ENCODE results near the gene LIN9. TPM values are rescaled to one million over a fixed set of nuclear protein-coding genes. Genes with fewer than 3 reads are reported as not detected.

The LIN9 gene
- total RNA-seq, 1 donor from 2014 or later: 4.6 TPM

DNA sequence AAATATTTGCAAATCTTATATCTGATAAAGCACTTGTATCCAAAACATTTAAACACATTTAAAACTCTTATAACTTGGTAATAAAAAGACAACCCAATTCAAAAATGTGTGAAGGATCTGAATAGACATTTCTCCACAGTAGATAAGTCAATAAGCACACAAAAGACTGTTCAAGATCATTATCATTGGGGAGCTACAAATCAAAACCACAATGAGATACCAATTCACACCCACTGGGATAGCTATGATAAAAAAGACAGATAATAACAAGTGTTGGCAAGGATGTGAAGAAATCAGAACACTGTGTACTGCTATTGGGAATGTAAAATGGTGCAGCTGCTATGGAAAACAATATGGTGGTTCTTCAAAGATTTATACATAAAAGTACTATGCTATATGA is 5.1 kb upstream of the LIN9 start:
- no peak for DNase-seq (ENCODE audit: low read depth)
- no peaks in the 10 kb centered on the region for H3K27me3 ChIP-seq (ENCODE audit: control insufficient read depth, insufficient read depth, low read length)
- no peak overlapping the region for H3K4me3 ChIP-seq (ENCODE audit: low read depth, low read length)
- no peaks in the 10 kb centered on the region for H3K36me3 ChIP-seq (ENCODE audit: control insufficient read depth, insufficient read depth, low read length)
- TF ChIP-seq, protein P1, sequence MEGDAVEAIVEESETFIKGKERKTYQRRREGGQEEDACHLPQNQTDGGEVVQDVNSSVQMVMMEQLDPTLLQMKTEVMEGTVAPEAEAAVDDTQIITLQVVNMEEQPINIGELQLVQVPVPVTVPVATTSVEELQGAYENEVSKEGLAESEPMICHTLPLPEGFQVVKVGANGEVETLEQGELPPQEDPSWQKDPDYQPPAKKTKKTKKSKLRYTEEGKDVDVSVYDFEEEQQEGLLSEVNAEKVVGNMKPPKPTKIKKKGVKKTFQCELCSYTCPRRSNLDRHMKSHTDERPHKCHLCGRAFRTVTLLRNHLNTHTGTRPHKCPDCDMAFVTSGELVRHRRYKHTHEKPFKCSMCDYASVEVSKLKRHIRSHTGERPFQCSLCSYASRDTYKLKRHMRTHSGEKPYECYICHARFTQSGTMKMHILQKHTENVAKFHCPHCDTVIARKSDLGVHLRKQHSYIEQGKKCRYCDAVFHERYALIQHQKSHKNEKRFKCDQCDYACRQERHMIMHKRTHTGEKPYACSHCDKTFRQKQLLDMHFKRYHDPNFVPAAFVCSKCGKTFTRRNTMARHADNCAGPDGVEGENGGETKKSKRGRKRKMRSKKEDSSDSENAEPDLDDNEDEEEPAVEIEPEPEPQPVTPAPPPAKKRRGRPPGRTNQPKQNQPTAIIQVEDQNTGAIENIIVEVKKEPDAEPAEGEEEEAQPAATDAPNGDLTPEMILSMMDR (IDR thresholded peaks at IDR 0.05; ENCODE audit: insufficient read depth, low read length, poor library complexity, severe bottlenecking): no peak

DNA sequence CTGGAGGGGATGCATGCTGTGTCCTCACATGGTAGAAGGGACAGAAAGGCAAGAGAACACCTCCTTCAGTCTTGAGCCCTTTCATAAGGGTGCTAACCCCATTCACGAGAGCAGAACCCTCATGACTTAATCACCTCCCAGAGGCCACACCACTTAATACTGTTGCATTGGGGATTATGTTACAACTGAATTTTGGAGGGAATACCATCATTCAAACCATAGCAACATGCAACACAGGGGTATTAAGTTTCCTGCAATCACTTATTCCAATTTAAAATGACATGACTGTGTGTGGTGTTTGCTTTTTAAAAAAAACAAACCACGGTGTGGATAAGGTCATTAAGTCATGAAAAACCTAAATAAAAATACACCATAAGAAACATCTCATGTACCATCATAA is 3.1 kb upstream of the LIN9 start:
- no peaks in the 10 kb centered on the region for H3K36me3 ChIP-seq (ENCODE audit: control insufficient read depth, insufficient read depth, low read length)
- TF ChIP-seq, protein P1 (IDR thresholded peaks at IDR 0.05; ENCODE audit: insufficient read depth, low read length, poor library complexity, severe bottlenecking): no peak
- DNase-seq (ENCODE audit: low read depth): no peak
- H3K4me3 ChIP-seq (ENCODE audit: low read depth, low read length): no peak overlapping the region
- H3K27me3 ChIP-seq (ENCODE audit: control insufficient read depth, insufficient read depth, low read length): no peaks in the 10 kb centered on the region

DNA sequence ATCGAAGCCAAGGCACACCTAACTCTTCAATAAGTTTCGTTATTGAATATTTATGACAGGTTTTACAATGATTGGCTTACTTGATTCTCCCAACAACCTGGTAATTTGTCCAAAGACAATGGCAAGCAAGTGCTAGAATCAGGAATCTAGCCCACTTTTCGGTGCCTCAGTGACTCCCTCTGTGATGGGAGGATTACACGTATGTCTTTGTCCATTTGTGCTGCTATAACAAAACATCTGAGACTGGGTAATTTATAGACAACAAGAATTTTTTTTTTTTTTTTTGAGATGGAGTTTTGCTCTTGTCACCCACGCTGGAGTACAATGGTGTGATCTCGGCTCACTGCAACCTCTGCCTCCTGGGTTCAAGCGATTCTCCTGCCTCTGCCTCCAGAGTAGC is 2.4 kb upstream of the LIN9 start:
- TF ChIP-seq, protein P1 (IDR thresholded peaks at IDR 0.05; ENCODE audit: insufficient read depth, low read length, poor library complexity, severe bottlenecking): no peak
- DNase-seq (ENCODE audit: low read depth): no peak
- Histone ChIP-seq H3K27me3 (ENCODE audit: control insufficient read depth, insufficient read depth, low read length) (no peaks in the 10 kb centered on the region), H3K36me3 (ENCODE audit: control insufficient read depth, insufficient read depth, low read length) (no peaks in the 10 kb centered on the region), H3K4me3 (ENCODE audit: low read depth, low read length) (no peak overlapping the region)

DNA sequence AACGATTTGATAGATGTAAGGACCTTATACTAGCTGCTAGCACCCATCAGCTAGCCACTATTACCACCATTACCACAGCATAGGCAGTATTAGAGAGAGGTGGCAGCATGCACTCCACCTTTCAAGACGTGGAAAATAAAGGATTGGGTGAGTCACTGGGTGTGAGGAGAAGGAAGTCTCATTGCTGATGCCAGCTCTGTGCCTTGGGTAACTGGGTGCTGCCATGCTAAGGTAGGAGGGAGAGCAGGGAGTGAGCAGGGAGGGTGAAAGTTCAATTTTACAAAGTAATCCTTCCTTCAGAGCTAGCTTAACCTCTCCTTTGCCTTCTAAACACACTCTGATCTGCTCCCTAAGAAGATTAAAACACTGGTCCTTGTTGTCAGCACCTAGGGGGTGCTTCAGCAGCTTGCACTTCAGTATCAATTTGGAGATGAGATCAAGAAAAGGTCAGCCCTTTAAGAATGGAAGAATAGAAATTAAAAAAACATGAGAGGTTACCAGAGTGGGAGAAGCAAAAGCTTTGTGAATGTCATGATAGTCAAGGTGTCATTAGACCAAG is 1.8 kb upstream of the LIN9 start:
- Histone ChIP-seq H3K36me3 (ENCODE audit: control insufficient read depth, insufficient read depth, low read length) (no peaks in the 10 kb centered on the region), H3K27me3 (ENCODE audit: control insufficient read depth, insufficient read depth, low read length) (no peaks in the 10 kb centered on the region), H3K4me3 (ENCODE audit: low read depth, low read length) (no peak overlapping the region)
- no peak for DNase-seq (ENCODE audit: low read depth)
- TF ChIP-seq, protein P1 (IDR thresholded peaks at IDR 0.05; ENCODE audit: insufficient read depth, low read length, poor library complexity, severe bottlenecking): no peak

DNA sequence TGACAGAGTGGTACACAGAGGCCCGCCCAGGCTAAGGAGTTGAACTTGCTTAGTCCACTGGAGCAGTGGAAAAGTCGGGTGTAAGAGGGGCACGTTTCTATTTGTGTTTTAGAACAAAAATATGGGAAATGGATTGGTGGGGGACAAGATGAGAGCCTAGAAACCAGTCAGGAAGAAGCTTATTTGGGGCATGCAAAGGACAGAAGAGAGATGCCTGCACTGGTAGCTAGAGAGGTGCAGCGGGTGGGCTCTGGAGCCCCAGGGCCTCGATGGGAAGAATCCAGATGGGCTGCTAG is 1.2 kb upstream of the LIN9 start:
- no peaks in the 10 kb centered on the region for H3K27me3 ChIP-seq (ENCODE audit: control insufficient read depth, insufficient read depth, low read length)
- no peaks in the 10 kb centered on the region for H3K36me3 ChIP-seq (ENCODE audit: control insufficient read depth, insufficient read depth, low read length)
- no peak for DNase-seq (ENCODE audit: low read depth)
- H3K4me3 ChIP-seq (ENCODE audit: low read depth, low read length): no peak overlapping the region
- TF ChIP-seq, protein P1 (IDR thresholded peaks at IDR 0.05; ENCODE audit: insufficient read depth, low read length, poor library complexity, severe bottlenecking): no peak
